ENCODE measurements around the gene OR13J1. TPM values are rescaled to one million over a fixed set of nuclear protein-coding genes. Genes with fewer than 3 reads are reported as not detected.

Gene OR13J1
- total RNA-seq, 2 donors from 2014 or later = not detected

DNA sequence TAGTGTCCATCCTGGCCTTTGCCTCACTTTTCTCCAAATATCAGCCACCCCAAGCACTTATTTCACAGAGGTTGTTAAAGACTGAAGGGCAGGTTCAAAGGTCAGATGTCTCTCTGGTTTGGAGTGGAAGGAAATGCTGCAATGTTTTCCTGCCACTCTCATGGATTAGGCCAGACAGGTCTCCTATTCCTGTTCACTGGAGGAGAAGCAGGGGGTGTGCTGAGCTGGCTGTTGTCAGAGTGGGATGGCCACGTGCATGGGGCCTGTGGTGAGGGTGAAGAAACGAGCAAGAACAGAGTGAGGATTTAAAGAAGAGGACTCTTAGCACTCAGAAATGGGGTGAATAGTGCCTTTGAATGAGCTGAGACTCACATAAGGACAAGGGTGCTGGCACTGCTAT, 34.4 kb downstream of the OR13J1 start:
- Histone ChIP-seq H3K4me1 (peaks cover 41% of the 10 kb centered on the region), H3K27me3 (no peaks in the 10 kb centered on the region), H3K27ac (peak overlapping the region in 1 of 4 donors; percentile 84), H3K4me3 (no peak overlapping the region), H3K9me3 (no peaks in the 10 kb centered on the region), H3K36me3 (replicated peaks in 1 of 2; ENCODE audit: insufficient read depth in 1 of 2, low read depth in 2 of 2) (no peaks in the 10 kb centered on the region)
- 57 to 71% methylated on average over 2 of the region's 2 CpGs for WGBS, 2 donors
- DNase-seq = no peak
- TF ChIP-seq POLR2A (IDR thresholded peaks at IDR 0.05) = no peak
- TF ChIP-seq, protein P1, sequence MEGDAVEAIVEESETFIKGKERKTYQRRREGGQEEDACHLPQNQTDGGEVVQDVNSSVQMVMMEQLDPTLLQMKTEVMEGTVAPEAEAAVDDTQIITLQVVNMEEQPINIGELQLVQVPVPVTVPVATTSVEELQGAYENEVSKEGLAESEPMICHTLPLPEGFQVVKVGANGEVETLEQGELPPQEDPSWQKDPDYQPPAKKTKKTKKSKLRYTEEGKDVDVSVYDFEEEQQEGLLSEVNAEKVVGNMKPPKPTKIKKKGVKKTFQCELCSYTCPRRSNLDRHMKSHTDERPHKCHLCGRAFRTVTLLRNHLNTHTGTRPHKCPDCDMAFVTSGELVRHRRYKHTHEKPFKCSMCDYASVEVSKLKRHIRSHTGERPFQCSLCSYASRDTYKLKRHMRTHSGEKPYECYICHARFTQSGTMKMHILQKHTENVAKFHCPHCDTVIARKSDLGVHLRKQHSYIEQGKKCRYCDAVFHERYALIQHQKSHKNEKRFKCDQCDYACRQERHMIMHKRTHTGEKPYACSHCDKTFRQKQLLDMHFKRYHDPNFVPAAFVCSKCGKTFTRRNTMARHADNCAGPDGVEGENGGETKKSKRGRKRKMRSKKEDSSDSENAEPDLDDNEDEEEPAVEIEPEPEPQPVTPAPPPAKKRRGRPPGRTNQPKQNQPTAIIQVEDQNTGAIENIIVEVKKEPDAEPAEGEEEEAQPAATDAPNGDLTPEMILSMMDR (IDR thresholded peaks at IDR 0.05) = no peak
- intact Hi-C loops (cut with DNase I) = no loop called here
- no peak for ATAC-seq

DNA sequence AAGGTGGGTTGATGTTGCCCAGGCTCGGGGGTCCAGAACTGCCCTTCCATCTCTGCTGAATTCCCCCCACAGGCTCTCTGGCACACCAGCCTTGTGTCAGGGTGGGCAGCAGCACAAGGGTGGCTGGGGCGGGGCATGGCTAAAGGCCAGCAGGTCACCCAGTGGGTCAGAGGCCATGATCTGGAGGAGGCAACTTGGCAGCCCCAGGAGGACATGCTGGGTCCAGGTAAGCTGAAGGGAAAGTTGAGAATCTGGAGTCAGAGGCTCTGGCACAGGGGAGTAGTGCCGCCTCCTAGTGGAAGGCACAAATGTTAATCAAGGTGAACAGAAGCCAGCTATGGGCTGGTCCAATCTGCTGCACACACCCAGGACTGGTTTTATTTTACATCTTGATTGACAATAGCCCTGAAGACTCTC, 35.0 kb downstream of the OR13J1 start:
- peak in 3 of 4 donors; percentile 25 to 51 (median 49) for DNase-seq
- peak overlapping the region in 3 of 4 donors; percentile 84 to 85 (median 85) for H3K27ac ChIP-seq

DNA sequence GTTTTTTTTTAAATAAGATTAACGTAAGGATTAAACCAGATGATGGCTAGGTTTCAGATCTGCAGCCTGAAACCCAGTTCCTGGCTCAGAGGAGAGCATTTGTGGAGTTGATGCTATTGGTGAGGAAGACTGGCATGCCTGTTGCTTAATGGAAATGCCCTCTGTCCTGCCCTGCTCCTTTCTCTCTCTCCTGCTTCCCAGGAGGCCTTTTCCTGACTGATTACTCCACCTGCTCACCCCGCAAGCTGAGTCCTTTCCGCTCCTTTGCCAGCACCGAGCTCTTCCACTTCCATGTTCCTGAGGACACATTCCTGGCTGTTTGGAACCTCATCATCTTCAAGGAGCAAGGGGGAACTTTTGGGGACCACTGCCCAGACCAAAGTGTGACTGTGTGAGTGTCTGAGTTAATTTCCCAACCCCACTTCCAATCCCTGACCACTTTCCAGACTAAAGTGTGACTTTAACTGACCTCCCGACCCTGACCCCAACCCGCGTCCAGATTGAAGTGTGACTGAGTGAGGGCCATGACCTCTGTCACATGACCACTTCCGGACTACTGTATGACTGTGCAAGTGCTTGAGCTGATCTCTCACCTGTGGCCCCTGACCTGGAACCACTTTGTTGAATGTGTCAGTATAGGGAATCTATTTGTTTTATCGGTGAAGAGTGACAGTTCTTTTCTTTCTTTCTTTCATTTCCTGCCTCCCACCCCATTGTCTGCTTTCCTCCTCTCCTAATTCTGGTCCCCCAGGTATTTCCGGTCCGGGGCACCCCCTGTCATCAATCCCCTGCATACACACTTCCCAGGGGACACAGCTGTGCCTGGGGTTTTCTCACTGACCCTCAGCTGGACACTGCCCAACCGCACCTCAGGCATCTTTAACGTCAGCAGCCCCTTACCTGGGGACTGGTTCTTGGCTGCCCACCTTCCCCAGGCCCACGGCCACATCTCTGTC, 35.7 kb downstream of the OR13J1 start:
- Histone ChIP-seq H3K27me3 (no peaks in the 10 kb centered on the region), H3K9me3 (no peaks in the 10 kb centered on the region), H3K27ac (peak overlapping the region; percentile 84 to 90 (median 85)), H3K4me1 (peaks cover 52% of the 10 kb centered on the region), H3K36me3 (replicated peaks in 1 of 2; ENCODE audit: insufficient read depth in 1 of 2, low read depth in 2 of 2) (no peaks in the 10 kb centered on the region), H3K4me3 (no peak overlapping the region)
- intact Hi-C loops (cut with DNase I) = no loop called here
- no peak for TF ChIP-seq POLR2A (IDR thresholded peaks at IDR 0.05)
- TF ChIP-seq, protein P1 (IDR thresholded peaks at IDR 0.05) = no peak
- 72 to 76% methylated on average over 13 to 14 of the region's 14 CpGs for WGBS, 2 donors
- no peak for DNase-seq
- ATAC-seq = no peak

More for the DNA sequence above, 35.0 kb downstream of the OR13J1 start:
- TF ChIP-seq, protein P1 (IDR thresholded peaks at IDR 0.05) = peak in 4 of 7 experiments; percentile 23 to 39 (median 34)
- TF ChIP-seq POLR2A (IDR thresholded peaks at IDR 0.05) = no peak
- ATAC-seq = no peak
- Histone ChIP-seq H3K4me1 (peaks cover 45% of the 10 kb centered on the region), H3K9me3 (no peaks in the 10 kb centered on the region), H3K4me3 (no peak overlapping the region), H3K27me3 (no peaks in the 10 kb centered on the region), H3K36me3 (replicated peaks in 1 of 2; ENCODE audit: insufficient read depth in 1 of 2, low read depth in 2 of 2) (no peaks in the 10 kb centered on the region)
- 67 to 85% methylated on average over 1 to 3 of the region's 3 CpGs for WGBS, 2 donors
- intact Hi-C loops (cut with DNase I) = no loop called here

DNA sequence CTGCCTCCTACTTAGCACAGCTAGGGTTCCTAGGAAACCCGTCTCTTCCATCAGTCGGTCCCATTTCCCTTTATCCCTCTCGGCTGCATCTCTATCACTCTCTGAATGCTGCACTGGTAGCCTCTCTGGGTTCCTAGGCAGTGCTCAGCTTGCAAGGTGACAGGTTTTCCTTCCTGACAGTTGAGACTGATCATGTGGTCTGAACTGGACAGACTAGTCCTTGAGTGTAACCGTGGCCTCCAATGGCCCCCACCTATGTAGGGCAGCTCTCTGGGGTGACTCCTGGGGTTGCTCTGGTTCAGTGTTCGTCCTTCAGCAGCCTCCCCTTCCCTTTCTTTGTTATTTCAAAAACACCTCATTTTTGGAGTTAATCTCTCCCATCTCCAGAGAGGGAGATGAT, 37.4 kb downstream of the OR13J1 start:
- H3K27ac ChIP-seq = peak overlapping the region; percentile 84 to 90 (median 85)
- H3K4me3 ChIP-seq = no peak overlapping the region
- peak in 3 of 4 donors; percentile 30 to 56 (median 54) for DNase-seq
- no peak for ATAC-seq
- H3K4me1 ChIP-seq = peaks cover 57% of the 10 kb centered on the region
- TF ChIP-seq, protein P1 (IDR thresholded peaks at IDR 0.05) = no peak
- no peaks in the 10 kb centered on the region for H3K27me3 ChIP-seq
- intact Hi-C loops (cut with DNase I) = no loop called here
- WGBS, 2 donors = 47 to 49% methylated on average over 5 of the region's 5 CpGs
- no peaks in the 10 kb centered on the region for H3K9me3 ChIP-seq
- H3K36me3 ChIP-seq (replicated peaks in 1 of 2; ENCODE audit: insufficient read depth in 1 of 2, low read depth in 2 of 2) = no peaks in the 10 kb centered on the region

All from body of pancreas (tissue), 4 donors.